ENCODE results near the gene DEFB129. TPM values are rescaled to one million over a fixed set of nuclear protein-coding genes. Genes with fewer than 3 reads are reported as not detected.
"Not testable (repeated sequence)": the region's sequence is repeated elsewhere in the genome, so short reads cannot be mapped to it uniquely, and the experiment has no call there.

Gene DEFB129
- polyA plus RNA-seq, 4 donors = not detected

GRCh38 chr20:210809-211502 lies 16.1 kb upstream of the DEFB129 start:
- no peaks in the 10 kb centered on the region for H3K4me1 ChIP-seq (ENCODE audit: control insufficient read depth in 3 of 3, insufficient read depth in 2 of 3, low read depth in 1 of 3, low read length in 2 of 3)
- DNase-seq (no peak), FAIRE-seq (no peak)
- H3K4me3 ChIP-seq (ENCODE audit: low read depth in 1 of 3, low read length in 3 of 3) = no peak overlapping the region
- H3K27ac ChIP-seq (ENCODE audit: low read depth in 1 of 3, low read length in 2 of 3) = no peak overlapping the region
- WGBS, 3 donors = 33 to 46% (median 34%) methylated on average over 7 of the region's 7 CpGs
- H3K9me3 ChIP-seq (ENCODE audit: control insufficient read depth in 2 of 2, insufficient read depth in 1 of 2, low read depth in 1 of 2, low read length in 1 of 2) = no peaks in the 10 kb centered on the region
- peaks cover 0 to 4% (median 0%) of the 10 kb centered on the region in 3 donors for H3K27me3 ChIP-seq (ENCODE audit: control insufficient read depth in 3 of 3, insufficient read depth in 3 of 3, low read length in 3 of 3)
- no peaks in the 10 kb centered on the region for H3K36me3 ChIP-seq (ENCODE audit: control insufficient read depth in 3 of 3, insufficient read depth in 2 of 3, low read depth in 1 of 3, low read length in 3 of 3)

GRCh38 chr20:214383-214782 lies 12.7 kb upstream of the DEFB129 start:
- 71 to 75% (median 74%) methylated on average over 2 of the region's 2 CpGs for WGBS, 3 donors
- FAIRE-seq (no peak), DNase-seq (no peak)
- H3K4me1 ChIP-seq (ENCODE audit: control insufficient read depth in 3 of 3, insufficient read depth in 2 of 3, low read depth in 1 of 3, low read length in 2 of 3) = no peaks in the 10 kb centered on the region
- H3K4me3 ChIP-seq (ENCODE audit: low read depth in 1 of 3, low read length in 3 of 3) = no peak overlapping the region
- H3K9me3 ChIP-seq (ENCODE audit: control insufficient read depth in 2 of 2, insufficient read depth in 1 of 2, low read depth in 1 of 2, low read length in 1 of 2) = no peaks in the 10 kb centered on the region
- no peaks in the 10 kb centered on the region for H3K36me3 ChIP-seq (ENCODE audit: control insufficient read depth in 3 of 3, insufficient read depth in 2 of 3, low read depth in 1 of 3, low read length in 3 of 3)
- H3K27ac ChIP-seq (ENCODE audit: low read depth in 1 of 3, low read length in 2 of 3) = no peak overlapping the region
- peaks cover 0 to 3% (median 3%) of the 10 kb centered on the region in 3 donors for H3K27me3 ChIP-seq (ENCODE audit: control insufficient read depth in 3 of 3, insufficient read depth in 3 of 3, low read length in 3 of 3)

- FAIRE-seq (no peak), DNase-seq (no peak)
- no peaks in the 10 kb centered on the region for H3K36me3 ChIP-seq (ENCODE audit: control insufficient read depth in 3 of 3, insufficient read depth in 2 of 3, low read depth in 1 of 3, low read length in 3 of 3)
- no peaks in the 10 kb centered on the region for H3K4me1 ChIP-seq (ENCODE audit: control insufficient read depth in 3 of 3, insufficient read depth in 2 of 3, low read depth in 1 of 3, low read length in 2 of 3)
- 67 to 78% (median 78%) methylated on average over 1 of the region's 1 CpG for WGBS, 3 donors
- H3K27me3 ChIP-seq (ENCODE audit: control insufficient read depth in 3 of 3, insufficient read depth in 3 of 3, low read length in 3 of 3) = peaks cover 0 to 4% (median 3%) of the 10 kb centered on the region in 3 donors
- no peak overlapping the region for H3K27ac ChIP-seq (ENCODE audit: low read depth in 1 of 3, low read length in 2 of 3)
- no peak overlapping the region for H3K4me3 ChIP-seq (ENCODE audit: low read depth in 1 of 3, low read length in 3 of 3)
- H3K9me3 ChIP-seq (ENCODE audit: control insufficient read depth in 2 of 2, insufficient read depth in 1 of 2, low read depth in 1 of 2, low read length in 1 of 2) = no peaks in the 10 kb centered on the region
Measured at GRCh38 chr20:215796-216195, 11.3 kb upstream of the DEFB129 start.

GRCh38 chr20:217266-217665 lies 9.8 kb upstream of the DEFB129 start:
- no peaks in the 10 kb centered on the region for H3K4me1 ChIP-seq (ENCODE audit: control insufficient read depth in 3 of 3, insufficient read depth in 2 of 3, low read depth in 1 of 3, low read length in 2 of 3)
- DNase-seq (no peak), FAIRE-seq (no peak)
- no peaks in the 10 kb centered on the region for H3K9me3 ChIP-seq (ENCODE audit: control insufficient read depth in 2 of 2, insufficient read depth in 1 of 2, low read depth in 1 of 2, low read length in 1 of 2)
- H3K4me3 ChIP-seq (ENCODE audit: low read depth in 1 of 3, low read length in 3 of 3) = no peak overlapping the region
- H3K27me3 ChIP-seq (ENCODE audit: control insufficient read depth in 3 of 3, insufficient read depth in 3 of 3, low read length in 3 of 3) = peaks cover 0 to 4% (median 3%) of the 10 kb centered on the region in 3 donors
- WGBS, 3 donors = 5 to 50% (median 27%) methylated on average over 1 of the region's 1 CpG
- no peaks in the 10 kb centered on the region for H3K36me3 ChIP-seq (ENCODE audit: control insufficient read depth in 3 of 3, insufficient read depth in 2 of 3, low read depth in 1 of 3, low read length in 3 of 3)
- no peak overlapping the region for H3K27ac ChIP-seq (ENCODE audit: low read depth in 1 of 3, low read length in 2 of 3)

DNA sequence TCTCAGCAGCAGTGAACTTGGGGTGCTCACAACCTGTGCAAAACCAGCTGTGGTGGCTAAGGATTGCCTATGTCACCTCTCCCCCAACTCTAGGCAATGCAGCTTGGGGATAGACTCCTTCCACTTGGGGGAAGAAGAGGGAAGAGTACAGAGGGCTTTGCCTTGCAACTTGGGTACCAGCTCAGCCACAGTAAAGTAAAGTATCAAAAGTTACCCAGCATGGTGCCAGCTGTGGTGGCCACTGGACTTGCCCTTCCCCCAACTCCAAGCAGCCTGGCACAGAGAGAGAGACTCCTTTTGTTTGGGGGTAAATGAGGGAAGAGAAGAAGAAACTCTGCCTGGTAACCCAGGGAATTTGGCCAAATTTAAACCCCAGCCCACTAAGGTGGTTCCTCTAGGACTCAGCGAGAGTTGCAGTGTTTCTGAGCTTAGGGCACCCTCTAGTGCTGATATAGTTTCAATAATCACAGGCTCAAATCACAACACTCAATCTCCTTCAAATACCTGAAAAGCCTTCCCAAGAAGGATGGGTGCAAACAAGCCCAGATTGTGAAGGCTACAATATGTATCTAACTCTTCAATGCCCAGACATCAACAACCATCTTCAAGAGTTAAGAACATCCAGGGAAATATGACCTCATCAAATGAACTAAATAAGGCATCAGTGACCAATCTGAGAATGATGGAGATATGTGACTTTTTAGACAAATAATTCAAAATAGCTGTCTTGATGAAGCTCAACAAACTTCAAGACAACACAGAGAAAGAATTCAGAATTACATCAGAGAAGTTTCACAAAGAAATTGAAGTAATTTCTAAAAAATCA lies 7.6 kb upstream of the DEFB129 start:
- H3K9me3 ChIP-seq (ENCODE audit: control insufficient read depth in 2 of 2, insufficient read depth in 1 of 2, low read depth in 1 of 2, low read length in 1 of 2) = no peaks in the 10 kb centered on the region
- H3K4me1 ChIP-seq (ENCODE audit: control insufficient read depth in 3 of 3, insufficient read depth in 2 of 3, low read depth in 1 of 3, low read length in 2 of 3) = no peaks in the 10 kb centered on the region
- WGBS, 3 donors = 0 to 9% (median 5%) methylated on average over 1 of the region's 1 CpG
- no peak overlapping the region for H3K27ac ChIP-seq (ENCODE audit: low read depth in 1 of 3, low read length in 2 of 3)
- no peak for FAIRE-seq
- no peak overlapping the region for H3K4me3 ChIP-seq (ENCODE audit: low read depth in 1 of 3, low read length in 3 of 3)
- no peaks in the 10 kb centered on the region for H3K36me3 ChIP-seq (ENCODE audit: control insufficient read depth in 3 of 3, insufficient read depth in 2 of 3, low read depth in 1 of 3, low read length in 3 of 3)
- DNase-seq = no peak
- peaks cover 0 to 3% (median 2%) of the 10 kb centered on the region in 3 donors for H3K27me3 ChIP-seq (ENCODE audit: control insufficient read depth in 3 of 3, insufficient read depth in 3 of 3, low read length in 3 of 3)

DNA sequence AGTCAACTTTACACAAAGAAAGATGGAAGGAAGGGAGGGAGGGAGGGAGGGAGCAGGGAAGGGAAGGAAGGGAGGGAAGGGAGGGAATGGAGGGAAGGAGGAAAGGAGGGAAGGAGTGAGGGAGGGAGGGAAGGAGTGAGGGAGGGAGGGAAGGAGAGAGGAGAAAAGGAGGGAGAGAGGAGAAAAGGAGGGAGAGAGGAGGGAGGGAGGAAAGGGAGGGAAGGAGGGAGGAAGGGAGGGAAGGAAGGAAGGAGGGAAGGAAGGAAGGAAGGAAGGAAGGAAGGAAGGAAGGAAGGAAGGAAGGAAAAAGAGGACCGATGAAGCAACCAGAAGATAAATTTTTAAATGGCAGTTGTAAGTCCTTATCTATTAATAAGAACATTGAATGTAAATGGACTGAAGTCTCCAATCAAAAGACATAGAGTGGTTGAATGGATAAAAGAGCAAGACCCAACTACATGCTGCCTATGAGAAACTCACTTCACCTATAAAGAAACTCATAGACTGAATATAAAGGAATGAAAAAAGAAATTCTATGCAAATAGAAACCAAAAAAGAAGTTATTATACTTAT lies 5.7 kb upstream of the DEFB129 start:
- DNase-seq (no peak), FAIRE-seq (no peak)
- no peaks in the 10 kb centered on the region for H3K4me1 ChIP-seq (ENCODE audit: control insufficient read depth in 3 of 3, insufficient read depth in 2 of 3, low read depth in 1 of 3, low read length in 2 of 3)
- H3K27ac ChIP-seq (ENCODE audit: low read depth in 1 of 3, low read length in 2 of 3) = no peak overlapping the region
- no peaks in the 10 kb centered on the region for H3K36me3 ChIP-seq (ENCODE audit: control insufficient read depth in 3 of 3, insufficient read depth in 2 of 3, low read depth in 1 of 3, low read length in 3 of 3)
- 44 to 56% (median 53%) methylated on average over 1 of the region's 1 CpG for WGBS, 3 donors
- H3K27me3 ChIP-seq (ENCODE audit: control insufficient read depth in 3 of 3, insufficient read depth in 3 of 3, low read length in 3 of 3) = peaks cover 0 to 4% (median 3%) of the 10 kb centered on the region in 3 donors
- H3K4me3 ChIP-seq (ENCODE audit: low read depth in 1 of 3, low read length in 3 of 3) = no peak overlapping the region
- H3K9me3 ChIP-seq (ENCODE audit: control insufficient read depth in 2 of 2, insufficient read depth in 1 of 2, low read depth in 1 of 2, low read length in 1 of 2) = no peaks in the 10 kb centered on the region

GRCh38 chr20:225879-226278 lies 1.2 kb upstream of the DEFB129 start:
- not testable (repeated sequence) for DNase-seq; H3K4me1 ChIP-seq (ENCODE audit: control insufficient read depth in 3 of 3, insufficient read depth in 2 of 3, low read depth in 1 of 3, low read length in 2 of 3); H3K9me3 ChIP-seq (ENCODE audit: control insufficient read depth in 2 of 2, insufficient read depth in 1 of 2, low read depth in 1 of 2, low read length in 1 of 2); FAIRE-seq; H3K4me3 ChIP-seq (ENCODE audit: low read depth in 1 of 3, low read length in 3 of 3); H3K27me3 ChIP-seq (ENCODE audit: control insufficient read depth in 3 of 3, insufficient read depth in 3 of 3, low read length in 3 of 3); H3K36me3 ChIP-seq (ENCODE audit: control insufficient read depth in 3 of 3, insufficient read depth in 2 of 3, low read depth in 1 of 3, low read length in 3 of 3); H3K27ac ChIP-seq (ENCODE audit: low read depth in 1 of 3, low read length in 2 of 3)
- WGBS, 3 donors = 74 to 86% (median 81%) methylated on average over 3 of the region's 3 CpGs

- DNase-seq = no peak
- Histone ChIP-seq H3K9me3 (ENCODE audit: control insufficient read depth in 2 of 2, insufficient read depth in 1 of 2, low read depth in 1 of 2, low read length in 1 of 2) (no peaks in the 10 kb centered on the region), H3K36me3 (ENCODE audit: control insufficient read depth in 3 of 3, insufficient read depth in 2 of 3, low read depth in 1 of 3, low read length in 3 of 3) (no peaks in the 10 kb centered on the region), H3K4me1 (ENCODE audit: control insufficient read depth in 3 of 3, insufficient read depth in 2 of 3, low read depth in 1 of 3, low read length in 2 of 3) (no peaks in the 10 kb centered on the region), H3K27me3 (ENCODE audit: control insufficient read depth in 3 of 3, insufficient read depth in 3 of 3, low read length in 3 of 3) (peaks cover 0 to 2% (median 0%) of the 10 kb centered on the region in 3 donors), H3K27ac (ENCODE audit: low read depth in 1 of 3, low read length in 2 of 3) (no peak overlapping the region), H3K4me3 (ENCODE audit: low read depth in 1 of 3, low read length in 3 of 3) (no peak overlapping the region)
- no peak for FAIRE-seq
- 65 to 80% (median 68%) methylated on average over 3 of the region's 3 CpGs for WGBS, 3 donors
Measured at GRCh38 chr20:227439-228105, 514 bp downstream of the DEFB129 start.
